Right lobe of liver (tissue), 4 donors: ENCODE data around the gene MAPK12.

Experiments
- POLR2A ChIP-seq: fragments of 450-650 bp; IDR thresholded peaks from one replicate; pipeline ENCODE4 v1.6.1; 2017; ENCODE audit warnings: antibody characterized with exemption, mild to moderate bottlenecking
- TF ChIP-seq, protein P1 (sequence below), 4 donors: fragments of 200-600 bp in 3 of 4; fragments of 450-650 bp in 1 of 4; IDR thresholded peaks; one replicate each; pipeline versions ENCODE4 v1.5.1 to v1.8.0; 2016 to 2022; ENCODE audit warnings: antibody characterized with exemption in 4 of 4, mild to moderate bottlenecking in 2 of 4
- donor health status: DM: no; HTN: no; CAD: no.
- donor health status: DM: no; HTN: no; CAD: no.
- donor health status: DM: no; HTN: yes; CAD: no.

DNA sequence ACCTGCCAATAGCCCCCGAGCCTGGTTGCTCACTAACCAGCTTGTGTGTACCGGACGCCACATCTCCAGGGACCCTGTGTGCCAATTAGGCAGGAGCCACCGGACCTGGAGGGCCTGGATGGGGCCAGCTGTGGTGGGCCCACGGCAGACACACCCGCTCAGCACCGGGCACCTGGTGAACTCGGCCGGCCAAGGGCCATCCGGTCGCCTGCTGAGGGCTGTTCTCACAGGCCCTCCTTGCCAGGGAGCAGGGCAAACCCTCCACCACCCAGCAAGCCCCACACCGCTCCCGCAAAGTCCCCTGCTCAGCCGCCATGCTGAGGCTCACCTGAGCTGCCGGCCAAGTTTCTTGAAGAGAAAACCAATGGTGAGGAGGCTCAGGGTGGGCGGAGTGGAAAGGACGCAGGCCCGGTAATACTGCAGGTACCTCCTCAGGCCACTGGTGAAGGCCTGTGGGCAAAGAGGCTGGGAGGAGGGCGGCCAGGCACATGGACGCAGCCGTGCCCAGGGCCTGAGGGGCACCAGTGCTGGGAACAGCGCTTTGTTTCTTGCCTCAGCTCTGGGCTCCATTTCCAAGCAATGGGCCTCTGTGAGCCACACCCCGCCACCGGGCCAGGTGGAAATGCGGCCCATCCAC is 33.8 kb downstream of the MAPK12 start:
- TF ChIP-seq, protein P1, sequence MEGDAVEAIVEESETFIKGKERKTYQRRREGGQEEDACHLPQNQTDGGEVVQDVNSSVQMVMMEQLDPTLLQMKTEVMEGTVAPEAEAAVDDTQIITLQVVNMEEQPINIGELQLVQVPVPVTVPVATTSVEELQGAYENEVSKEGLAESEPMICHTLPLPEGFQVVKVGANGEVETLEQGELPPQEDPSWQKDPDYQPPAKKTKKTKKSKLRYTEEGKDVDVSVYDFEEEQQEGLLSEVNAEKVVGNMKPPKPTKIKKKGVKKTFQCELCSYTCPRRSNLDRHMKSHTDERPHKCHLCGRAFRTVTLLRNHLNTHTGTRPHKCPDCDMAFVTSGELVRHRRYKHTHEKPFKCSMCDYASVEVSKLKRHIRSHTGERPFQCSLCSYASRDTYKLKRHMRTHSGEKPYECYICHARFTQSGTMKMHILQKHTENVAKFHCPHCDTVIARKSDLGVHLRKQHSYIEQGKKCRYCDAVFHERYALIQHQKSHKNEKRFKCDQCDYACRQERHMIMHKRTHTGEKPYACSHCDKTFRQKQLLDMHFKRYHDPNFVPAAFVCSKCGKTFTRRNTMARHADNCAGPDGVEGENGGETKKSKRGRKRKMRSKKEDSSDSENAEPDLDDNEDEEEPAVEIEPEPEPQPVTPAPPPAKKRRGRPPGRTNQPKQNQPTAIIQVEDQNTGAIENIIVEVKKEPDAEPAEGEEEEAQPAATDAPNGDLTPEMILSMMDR (IDR thresholded peaks at IDR 0.05): no peak
- TF ChIP-seq POLR2A: no peak
